Upper lobe of left lung (tissue), 6 donors: ENCODE data around the gene CARMIL1. TPM values are rescaled to one million over a fixed set of nuclear protein-coding genes. Genes with fewer than 3 reads are reported as not detected.

Experiments
- ATAC-seq, 2 donors: fragments of 200-7000 bp; cut with Tn5 transposase; one replicate each; pipeline ENCODE4 v1.9.1; 2022; ENCODE audit warnings: mild to moderate bottlenecking in 2 of 2, moderate library complexity in 2 of 2; ENCODE audit not compliant: low FRiP score in 2 of 2
- DNase-seq, 2 donors: peaks; one replicate each; pipeline ENCODE4 v3.0.0-alpha.2; 2019 to 2020
- H3K27ac ChIP-seq, 4 donors: fragments of 200-600 bp; sonication (generic); one replicate each; pipeline ENCODE4 v1.5.1; 2016 to 2019
- H3K27me3 ChIP-seq, 4 donors: fragments of 200-600 bp; sonication (generic); one replicate each; pipeline ENCODE4 v1.5.1; 2017 to 2019
- H3K36me3 ChIP-seq, 4 donors: fragments of 200-600 bp; sonication (generic); one replicate each; pipeline ENCODE4 v1.5.1; 2016 to 2019
- H3K4me1 ChIP-seq, 4 donors: fragments of 200-600 bp; sonication (generic); one replicate each; pipeline ENCODE4 v1.5.1; 2018 to 2019
- H3K4me3 ChIP-seq, 4 donors: fragments of 200-600 bp; sonication (generic); one replicate each; pipeline ENCODE4 v1.5.1; 2017 to 2019; ENCODE audit warnings: mild to moderate bottlenecking in 2 of 4, moderate library complexity in 1 of 4
- H3K9me3 ChIP-seq, 4 donors: fragments of 200-600 bp; sonication (generic); one replicate each; pipeline ENCODE4 v1.5.1; 2018 to 2019
- EP300 ChIP-seq, 4 donors: sonication (generic); formaldehyde crosslinking; IDR thresholded peaks; one replicate each; pipeline ENCODE4 v1.5.1; 2017; ENCODE audit warnings: antibody characterized with exemption in 4 of 4, control low read depth in 2 of 4
- POLR2A ChIP-seq, 4 donors: fragments of 450-650 bp; IDR thresholded peaks; one replicate each; pipeline ENCODE4 v1.5.1; 2016 to 2017; ENCODE audit warnings: antibody characterized with exemption in 4 of 4, mild to moderate bottlenecking in 2 of 4
- POLR2AphosphoS5 ChIP-seq, 2 donors: sonication (generic); formaldehyde crosslinking; IDR thresholded peaks; one replicate each; pipeline ENCODE4 v1.5.1; 2017; ENCODE audit warnings: antibody characterized with exemption in 2 of 2
- WGBS, 2 donors: methylation state at CpG; one replicate each; pipeline ENCODE4 v1.1.5; 2017 to 2018; 5-methylcytosine and 5-hydroxymethylcytosine counted together
- total RNA-seq, 6 donors: library from RNA; depleted of rRNA in 4 of 6; stranded (reverse); fragments of >200 nt in 4 of 6; gene quantifications; one replicate each; pipeline versions ENCODE4 v1.1.0 to v1.2.1, GENCODE V29; 2016 to 2021
- TF ChIP-seq, protein P1 (sequence below), 6 experiments: fragments of 450-650 bp in 4 of 6; fragments of 200-600 bp in 2 of 6; sonication (generic) in 2 of 6; IDR thresholded peaks; one replicate each; pipeline ENCODE4 v1.5.1; 2016 to 2019; ENCODE audit warnings: antibody characterized with exemption in 6 of 6
- donor health status: DM: no; HTN: no; CAD: no; lungs with moderate emphysema.
- donor health status: DM: no; HTN: yes; CAD: no; lungs with severe emphysema.

Gene CARMIL1
- total RNA-seq, 6 donors from 2014 or later, result 19.8 to 78.6 (median 44.9) TPM

DNA sequence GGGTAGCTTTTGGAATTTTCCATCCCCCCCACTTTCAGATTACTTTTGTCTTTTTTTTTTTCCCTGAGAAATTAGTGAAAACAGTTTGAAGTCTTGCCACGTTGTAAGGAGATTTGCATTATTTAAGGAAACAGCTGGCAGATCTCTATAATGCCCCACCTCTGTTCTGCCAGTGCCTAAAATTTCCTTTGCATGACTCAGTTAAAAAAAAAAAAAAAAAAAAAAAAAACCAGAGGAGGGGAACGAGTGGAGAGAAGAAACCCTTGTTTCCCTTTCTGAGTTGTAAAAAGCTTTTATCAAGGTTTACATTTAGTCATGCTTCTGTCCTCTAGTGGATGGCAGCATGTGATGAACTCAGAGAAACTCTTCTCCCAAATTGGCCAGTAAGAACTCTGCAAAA lies 33.5 kb downstream of the CARMIL1 start:
- DNase-seq, result no peak
- Histone ChIP-seq H3K9me3 (no peaks in the 10 kb centered on the region), H3K36me3 (no peaks in the 10 kb centered on the region), H3K27ac (peak overlapping the region in 3 of 4 donors; percentile 43 to 58 (median 43)), H3K4me1 (peaks cover 17 to 40% (median 21%) of the 10 kb centered on the region in 4 donors), H3K27me3 (no peaks in the 10 kb centered on the region), H3K4me3 (no peak overlapping the region)
- 0 to 1% methylated on average over 2 of the region's 2 CpGs for WGBS, 2 donors
- peak in 1 of 2 donors; percentile 64 for ATAC-seq
- TF ChIP-seq, protein P1, sequence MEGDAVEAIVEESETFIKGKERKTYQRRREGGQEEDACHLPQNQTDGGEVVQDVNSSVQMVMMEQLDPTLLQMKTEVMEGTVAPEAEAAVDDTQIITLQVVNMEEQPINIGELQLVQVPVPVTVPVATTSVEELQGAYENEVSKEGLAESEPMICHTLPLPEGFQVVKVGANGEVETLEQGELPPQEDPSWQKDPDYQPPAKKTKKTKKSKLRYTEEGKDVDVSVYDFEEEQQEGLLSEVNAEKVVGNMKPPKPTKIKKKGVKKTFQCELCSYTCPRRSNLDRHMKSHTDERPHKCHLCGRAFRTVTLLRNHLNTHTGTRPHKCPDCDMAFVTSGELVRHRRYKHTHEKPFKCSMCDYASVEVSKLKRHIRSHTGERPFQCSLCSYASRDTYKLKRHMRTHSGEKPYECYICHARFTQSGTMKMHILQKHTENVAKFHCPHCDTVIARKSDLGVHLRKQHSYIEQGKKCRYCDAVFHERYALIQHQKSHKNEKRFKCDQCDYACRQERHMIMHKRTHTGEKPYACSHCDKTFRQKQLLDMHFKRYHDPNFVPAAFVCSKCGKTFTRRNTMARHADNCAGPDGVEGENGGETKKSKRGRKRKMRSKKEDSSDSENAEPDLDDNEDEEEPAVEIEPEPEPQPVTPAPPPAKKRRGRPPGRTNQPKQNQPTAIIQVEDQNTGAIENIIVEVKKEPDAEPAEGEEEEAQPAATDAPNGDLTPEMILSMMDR (IDR thresholded peaks at IDR 0.05), result no peak
- TF ChIP-seq POLR2AphosphoS5 (IDR thresholded peaks at IDR 0.05), result no peak
- no peak for TF ChIP-seq POLR2A (IDR thresholded peaks at IDR 0.05)
- no peak for TF ChIP-seq EP300 (IDR thresholded peaks at IDR 0.05)

DNA sequence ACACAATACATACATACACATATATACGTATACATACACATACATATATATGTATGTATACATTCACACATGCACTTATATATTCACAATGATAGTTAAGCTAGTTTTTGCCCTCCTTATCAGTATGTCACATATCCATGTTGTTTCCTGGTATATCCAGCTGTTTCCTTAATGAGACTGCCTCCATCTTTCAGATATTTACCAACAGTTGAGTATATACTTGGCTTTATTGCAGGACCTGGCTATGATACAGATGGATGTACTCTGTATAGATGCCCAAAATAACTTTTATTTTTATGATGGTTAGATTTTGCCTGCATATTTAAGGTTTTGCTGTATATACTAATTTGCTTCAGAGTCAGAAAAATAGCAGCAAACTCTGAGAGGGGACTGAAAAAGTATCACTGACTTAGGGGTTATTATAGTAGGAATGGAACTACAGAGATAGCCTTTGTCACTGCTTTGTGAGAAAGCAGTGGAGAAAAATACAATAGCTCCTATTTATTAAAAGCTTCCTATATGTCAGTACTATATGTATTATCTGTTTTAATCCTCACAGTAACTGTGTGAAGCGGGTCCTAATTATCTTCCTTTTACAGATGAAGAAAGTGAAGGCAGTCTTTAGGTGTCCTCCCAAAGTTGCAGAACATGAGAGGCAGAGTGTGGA lies 35.5 kb downstream of the CARMIL1 start:
- H3K27me3 ChIP-seq, result no peaks in the 10 kb centered on the region
- DNase-seq (no peak), ATAC-seq (no peak)
- no peaks in the 10 kb centered on the region for H3K9me3 ChIP-seq
- H3K4me3 ChIP-seq, result no peak overlapping the region
- no peak overlapping the region for H3K27ac ChIP-seq
- no peaks in the 10 kb centered on the region for H3K36me3 ChIP-seq
- H3K4me1 ChIP-seq, result peaks cover 13 to 38% (median 17%) of the 10 kb centered on the region in 4 donors
- TF ChIP-seq POLR2AphosphoS5 (IDR thresholded peaks at IDR 0.05) (no peak), EP300 (IDR thresholded peaks at IDR 0.05) (no peak), POLR2A (IDR thresholded peaks at IDR 0.05) (no peak)
- TF ChIP-seq, protein P1 (IDR thresholded peaks at IDR 0.05), result no peak
- WGBS, 2 donors, result 88 to 93% methylated on average over 2 of the region's 2 CpGs

DNA sequence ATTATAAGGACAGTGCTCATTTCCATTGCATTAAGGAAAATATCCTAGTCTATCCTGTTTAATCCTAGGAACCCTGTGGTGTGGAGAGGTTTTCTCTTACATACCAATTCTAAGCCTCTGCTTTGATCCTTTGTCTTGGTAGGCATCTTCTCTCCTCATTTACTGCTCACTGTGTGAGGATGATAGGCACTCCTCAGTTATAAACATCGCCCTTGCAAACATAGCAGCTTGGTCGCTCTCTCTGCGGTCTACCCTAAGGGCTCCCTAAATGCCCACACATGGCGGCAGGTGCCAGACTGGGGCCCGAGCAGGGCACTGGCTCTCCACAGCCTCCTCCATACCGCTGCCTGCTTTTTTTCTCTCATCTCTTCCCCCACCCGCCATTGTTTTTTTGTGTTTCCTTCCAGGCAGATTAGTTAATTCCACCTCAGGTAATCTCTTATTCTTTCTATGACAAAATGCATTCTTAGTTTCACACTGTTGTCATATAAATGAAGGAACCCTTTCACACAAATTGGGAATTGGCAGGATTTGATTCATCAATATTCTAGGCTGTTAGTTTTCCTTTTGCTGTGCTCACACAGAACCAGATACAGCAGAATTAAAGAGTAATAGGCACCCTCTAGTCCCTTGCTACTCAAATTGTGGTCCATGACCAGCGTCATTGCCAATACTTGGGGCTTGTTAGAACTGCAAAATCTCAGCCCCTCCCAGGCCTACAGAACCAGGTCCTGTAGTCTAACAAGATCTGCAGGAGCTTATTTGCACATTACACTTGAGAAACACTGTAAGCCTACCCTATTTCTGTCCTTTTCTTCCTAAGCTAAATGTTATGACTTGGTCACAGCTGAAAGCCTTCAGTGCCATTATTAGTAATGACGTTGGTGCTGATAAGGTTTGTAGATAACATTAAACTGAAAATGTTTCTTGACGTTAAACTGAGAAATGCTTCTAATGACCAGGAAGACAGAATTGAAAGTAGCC lies 36.3 kb downstream of the CARMIL1 start:
- no peaks in the 10 kb centered on the region for H3K27me3 ChIP-seq
- no peak overlapping the region for H3K27ac ChIP-seq
- H3K9me3 ChIP-seq, result no peaks in the 10 kb centered on the region
- ATAC-seq, result no peak
- H3K4me3 ChIP-seq, result no peak overlapping the region
- DNase-seq, result peak in 1 of 2 donors; percentile 39
- TF ChIP-seq EP300 (IDR thresholded peaks at IDR 0.05) (no peak), POLR2A (IDR thresholded peaks at IDR 0.05) (no peak), POLR2AphosphoS5 (IDR thresholded peaks at IDR 0.05) (no peak)
- peaks cover 13 to 38% (median 17%) of the 10 kb centered on the region in 4 donors for H3K4me1 ChIP-seq
- H3K36me3 ChIP-seq, result no peaks in the 10 kb centered on the region
- 60 to 79% methylated on average over 10 of the region's 10 CpGs for WGBS, 2 donors

DNA sequence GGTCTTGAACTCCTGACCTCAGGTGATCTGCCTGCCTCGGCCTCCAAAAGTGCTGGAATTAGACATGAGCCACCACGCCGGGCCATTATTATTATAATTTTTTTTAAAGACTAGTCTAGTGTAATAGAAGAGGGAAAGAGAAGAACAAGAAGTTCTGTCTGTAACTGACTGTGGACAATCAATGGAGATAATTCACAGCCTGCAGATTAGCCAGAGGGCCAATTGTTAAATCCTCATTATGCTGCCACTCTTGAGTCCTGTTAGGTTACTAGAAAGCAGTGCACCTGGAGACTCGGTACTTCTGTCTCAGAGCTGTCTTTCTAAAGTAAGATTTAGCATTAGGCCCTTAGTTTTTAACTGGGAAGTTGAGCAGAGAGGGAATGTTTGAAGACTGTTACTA lies 37.5 kb downstream of the CARMIL1 start:
- Histone ChIP-seq H3K27me3 (no peaks in the 10 kb centered on the region), H3K9me3 (no peaks in the 10 kb centered on the region), H3K4me1 (peaks cover 9 to 33% (median 13%) of the 10 kb centered on the region in 4 donors), H3K27ac (no peak overlapping the region), H3K4me3 (no peak overlapping the region), H3K36me3 (no peaks in the 10 kb centered on the region)
- no peak for ATAC-seq
- TF ChIP-seq POLR2AphosphoS5 (IDR thresholded peaks at IDR 0.05), result no peak
- TF ChIP-seq POLR2A (IDR thresholded peaks at IDR 0.05), result no peak
- TF ChIP-seq EP300 (IDR thresholded peaks at IDR 0.05), result no peak
- TF ChIP-seq, protein P1 (IDR thresholded peaks at IDR 0.05), result no peak
- 85 to 90% methylated on average over 4 of the region's 4 CpGs for WGBS, 2 donors
- DNase-seq, result no peak

DNA sequence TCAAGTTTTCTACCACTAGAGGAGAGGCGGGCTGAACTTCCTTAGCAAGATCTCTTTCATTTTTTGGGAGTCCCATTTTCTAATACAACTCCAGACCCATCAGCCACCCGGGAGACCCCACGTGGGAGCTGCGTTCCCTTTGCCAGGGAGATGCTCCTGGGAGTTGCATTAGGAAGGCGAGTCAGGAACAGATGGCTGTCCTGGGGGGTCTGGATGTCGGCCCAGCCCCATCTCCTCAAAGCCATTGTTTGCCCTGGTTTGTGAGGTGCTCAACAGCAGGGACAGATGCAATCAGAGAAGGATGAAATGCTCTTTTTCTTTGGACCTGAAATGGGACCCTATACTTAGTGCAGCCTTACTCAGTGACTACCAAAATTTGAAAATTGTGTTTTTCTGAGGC lies 39.4 kb downstream of the CARMIL1 start:
- DNase-seq, result no peak
- WGBS, 2 donors, result 93 to 94% methylated on average over 6 of the region's 6 CpGs
- no peaks in the 10 kb centered on the region for H3K36me3 ChIP-seq
- H3K27me3 ChIP-seq, result no peaks in the 10 kb centered on the region
- no peaks in the 10 kb centered on the region for H3K9me3 ChIP-seq
- peaks cover 0 to 16% (median 2%) of the 10 kb centered on the region in 4 donors for H3K4me1 ChIP-seq
- no peak overlapping the region for H3K4me3 ChIP-seq
- no peak overlapping the region for H3K27ac ChIP-seq
- ATAC-seq, result no peak
- TF ChIP-seq POLR2A (IDR thresholded peaks at IDR 0.05) (no peak), EP300 (IDR thresholded peaks at IDR 0.05) (no peak), POLR2AphosphoS5 (IDR thresholded peaks at IDR 0.05) (no peak)
- TF ChIP-seq, protein P1 (IDR thresholded peaks at IDR 0.05), result no peak
